ENCODE results near the gene ZNF679. TPM values are rescaled to one million over a fixed set of nuclear protein-coding genes. Genes with fewer than 3 reads are reported as not detected.

ZNF679 gene
- total RNA-seq, 1 experiment from 2014 or later: not detected

GRCh38 chr7:64184376-64184775 lies 43.9 kb upstream of the ZNF679 start:
- H3K4me3 ChIP-seq (ENCODE audit: low read depth, low read length): no peak overlapping the region
- H3K27me3 ChIP-seq (replicated peaks; ENCODE audit: control insufficient read depth, insufficient read depth, low read length): no peaks in the 10 kb centered on the region
- ChIA-PET POLR2A (no interaction called here), CTCF (no interaction called here)
- DNase-seq: no peak
- no peak for TF ChIP-seq CTCF (IDR thresholded peaks at IDR 0.05; ENCODE audit: insufficient read depth in 1 of 2, low read depth in 1 of 2, low read length in 1 of 2, severe bottlenecking in 1 of 2, unreplicated experiment in 1 of 2)
- Mint-ChIP-seq H3K4me3 (ENCODE audit: unreplicated experiment) (no peak overlapping the region), H3K9me3 (ENCODE audit: unreplicated experiment) (peaks cover 34% of the 10 kb centered on the region), H3K36me3 (ENCODE audit: insufficient read depth, unreplicated experiment) (peaks cover 8% of the 10 kb centered on the region), H3K4me1 (ENCODE audit: low read depth, unreplicated experiment) (no peaks in the 10 kb centered on the region), H3K27ac (ENCODE audit: unreplicated experiment) (no peak overlapping the region), H3K27me3 (ENCODE audit: insufficient read depth, unreplicated experiment) (no peaks in the 10 kb centered on the region)
- H3K36me3 ChIP-seq (ENCODE audit: control insufficient read depth, insufficient read depth, low read length): no peaks in the 10 kb centered on the region
- intact Hi-C loops (cut with micrococcal nuclease; ENCODE audit: unreplicated experiment): no loop called here
- no peaks in the 10 kb centered on the region for H3K4me1 ChIP-seq
- no peaks in the 10 kb centered on the region; the same call in 1 of the 2 replicates for H3K9me3 ChIP-seq
- BruUV-seq (replicated peaks): no TSS peak

GRCh38 chr7:64187408-64187807 lies 40.9 kb upstream of the ZNF679 start:
- Mint-ChIP-seq H3K36me3 (ENCODE audit: insufficient read depth, unreplicated experiment) (no peaks in the 10 kb centered on the region), H3K4me1 (ENCODE audit: low read depth, unreplicated experiment) (no peaks in the 10 kb centered on the region), H3K4me3 (ENCODE audit: unreplicated experiment) (no peak overlapping the region), H3K9me3 (ENCODE audit: unreplicated experiment) (peaks cover 21% of the 10 kb centered on the region), H3K27me3 (ENCODE audit: insufficient read depth, unreplicated experiment) (no peaks in the 10 kb centered on the region), H3K27ac (ENCODE audit: unreplicated experiment) (no peak overlapping the region)
- intact Hi-C loops (cut with micrococcal nuclease; ENCODE audit: unreplicated experiment): no loop called here
- no peak for TF ChIP-seq CTCF (IDR thresholded peaks at IDR 0.05; ENCODE audit: insufficient read depth in 1 of 2, low read depth in 1 of 2, low read length in 1 of 2, severe bottlenecking in 1 of 2, unreplicated experiment in 1 of 2)
- CTCF ChIA-PET: no interaction called here
- BruUV-seq (replicated peaks): no TSS peak
- Histone ChIP-seq H3K27me3 (replicated peaks; ENCODE audit: control insufficient read depth, insufficient read depth, low read length) (no peaks in the 10 kb centered on the region), H3K4me1 (no peaks in the 10 kb centered on the region), H3K36me3 (ENCODE audit: control insufficient read depth, insufficient read depth, low read length) (no peaks in the 10 kb centered on the region), H3K4me3 (ENCODE audit: low read depth, low read length) (no peak overlapping the region), H3K9me3 (no peaks in the 10 kb centered on the region; the same call in 1 of the 2 replicates)
- no peak for DNase-seq
- POLR2A ChIA-PET: no interaction called here

GRCh38 chr7:64192148-64192704 lies 36.0 kb upstream of the ZNF679 start:
- Mint-ChIP-seq H3K9me3 (ENCODE audit: unreplicated experiment) (peaks cover 23% of the 10 kb centered on the region), H3K27me3 (ENCODE audit: insufficient read depth, unreplicated experiment) (no peaks in the 10 kb centered on the region), H3K4me3 (ENCODE audit: unreplicated experiment) (no peak overlapping the region), H3K4me1 (ENCODE audit: low read depth, unreplicated experiment) (no peaks in the 10 kb centered on the region), H3K27ac (ENCODE audit: unreplicated experiment) (no peak overlapping the region), H3K36me3 (ENCODE audit: insufficient read depth, unreplicated experiment) (no peaks in the 10 kb centered on the region)
- TF ChIP-seq CTCF (IDR thresholded peaks at IDR 0.05; ENCODE audit: insufficient read depth in 1 of 2, low read depth in 1 of 2, low read length in 1 of 2, severe bottlenecking in 1 of 2, unreplicated experiment in 1 of 2): no peak
- Histone ChIP-seq H3K27me3 (replicated peaks; ENCODE audit: control insufficient read depth, insufficient read depth, low read length) (no peaks in the 10 kb centered on the region), H3K36me3 (ENCODE audit: control insufficient read depth, insufficient read depth, low read length) (no peaks in the 10 kb centered on the region), H3K9me3 (peaks cover 9% of the 10 kb centered on the region), H3K4me1 (no peaks in the 10 kb centered on the region), H3K4me3 (ENCODE audit: low read depth, low read length) (no peak overlapping the region)
- DNase-seq: no peak
- CTCF ChIA-PET: no interaction called here
- no TSS peak for BruUV-seq (replicated peaks)
- POLR2A ChIA-PET: no interaction called here
- intact Hi-C loops (cut with micrococcal nuclease; ENCODE audit: unreplicated experiment): no loop called here

Measured in Caco-2 (cell line).